Keratinocyte (primary cell): ENCODE data around the gene EEF2. TPM values are rescaled to one million over a fixed set of nuclear protein-coding genes. Genes with fewer than 3 reads are reported as not detected.

Experiments
- DNase-seq: peaks from one replicate; pipeline ENCODE4 v3.0.0-alpha.2; 2011; ENCODE audit warnings: low read depth, missing footprints, low spot score
- FAIRE-seq: peaks from 2 replicates; lab custom pipeline; 2011; peaks lifted over from hg19 to GRCh38; lab: Jason Lieb, UNC
- H2AFZ ChIP-seq: 2 replicates; pipeline ENCODE4 v1.6.0; 2012; ENCODE audit warnings: low read length, control low read depth, inconsistent platforms; ENCODE audit not compliant: control insufficient read depth
- H3K27ac ChIP-seq: 2 replicates; pipeline ENCODE4 v1.5.1; 2011; ENCODE audit warnings: low read length; ENCODE audit not compliant: control insufficient read depth, insufficient read depth
- H3K27me3 ChIP-seq: 3 replicates; pipeline ENCODE4 v1.6.0; 2011; ENCODE audit warnings: low read length; ENCODE audit not compliant: control insufficient read depth, insufficient read depth; ENCODE audit errors: extremely low read depth
- H3K36me3 ChIP-seq, 2 experiments: 2 replicates in 1 of 2; 3 replicates in 1 of 2; pipeline ENCODE4 v1.5.1; 2011; ENCODE audit warnings: low read length in 2 of 2, mild to moderate bottlenecking in 1 of 2; ENCODE audit not compliant: control insufficient read depth in 2 of 2, insufficient read depth in 2 of 2; ENCODE audit errors: extremely low read depth in 1 of 2
- H3K4me1 ChIP-seq: 3 replicates; pipeline ENCODE4 v1.5.1; 2011; ENCODE audit warnings: low read length; ENCODE audit not compliant: control insufficient read depth, insufficient read depth; ENCODE audit errors: extremely low read depth
- H3K4me2 ChIP-seq: 3 replicates; pipeline ENCODE4 v1.6.0; 2011; ENCODE audit warnings: low read depth, low read length; ENCODE audit not compliant: control insufficient read depth, insufficient read depth; ENCODE audit errors: extremely low read depth
- H3K4me3 ChIP-seq, 3 experiments: fragments of 200-600 bp in 1 of 3; sonication (generic) in 1 of 3; 2 replicates in 2 of 3; 3 replicates in 1 of 3; pipeline ENCODE4 v1.5.1; 2011 to 2016; ENCODE audit warnings: low read length in 3 of 3, mild to moderate bottlenecking in 3 of 3, control low read depth in 2 of 3, inconsistent platforms in 1 of 3, low read depth in 1 of 3, mixed read lengths in 1 of 3, mixed run types in 1 of 3, moderate library complexity in 1 of 3; ENCODE audit not compliant: control insufficient read depth in 2 of 3, insufficient read depth in 2 of 3; ENCODE audit errors: extremely low read depth in 1 of 3
- H3K79me2 ChIP-seq: 2 replicates; pipeline ENCODE4 v1.6.0; 2012; ENCODE audit warnings: low read length; ENCODE audit not compliant: control insufficient read depth, insufficient read depth
- H3K9ac ChIP-seq: 3 replicates; pipeline ENCODE4 v1.6.0; 2011; ENCODE audit warnings: low read length; ENCODE audit not compliant: control insufficient read depth, insufficient read depth; ENCODE audit errors: extremely low read depth
- H3K9me1 ChIP-seq: 3 replicates; pipeline ENCODE4 v1.6.0; 2011; ENCODE audit warnings: low read length; ENCODE audit not compliant: control insufficient read depth, insufficient read depth; ENCODE audit errors: extremely low read depth
- H3K9me3 ChIP-seq: 2 replicates; pipeline ENCODE4 v1.5.1; 2012; ENCODE audit warnings: low read depth, low read length; ENCODE audit not compliant: control insufficient read depth
- H4K20me1 ChIP-seq: 3 replicates; pipeline ENCODE4 v1.6.0; 2011; ENCODE audit warnings: low read length; ENCODE audit not compliant: control insufficient read depth, insufficient read depth; ENCODE audit errors: extremely low read depth
- EZH2 ChIP-seq: IDR thresholded peaks from one replicate; pipeline ENCODE4 v1.6.1; 2012; ENCODE audit warnings: inconsistent platforms, mild to moderate bottlenecking, low read length, moderate library complexity
- dilution Hi-C: fragments of 300-500 bp; cut with MboI; formaldehyde crosslinking; loops from one replicate; pipeline ENCODE4 v1.7.0; 2020; ENCODE audit warnings: low sequenced_read_pairs; ENCODE audit not compliant: extremely low pct_ligation_motif_present
- polyA plus RNA-seq, 5 experiments: library from polyadenylated mRNA; depleted of rRNA in 3 of 5; stranded (reverse) in 3 of 5; stranded (forward) in 1 of 5; unstranded in 1 of 5; fragments of >200 nt; gene quantifications; 1 replicate in 1 of 5; 2 replicates in 3 of 5; 3 replicates in 1 of 5; pipeline versions ENCODE4 v1.2.1 to v1.2.3, GENCODE V29; 2011 to 2012; ENCODE audit warnings: missing spikeins in 2 of 5, low read depth in 1 of 5, low replicate concordance in 1 of 5
- TF ChIP-seq, protein P1 (sequence below), 3 experiments: IDR thresholded peaks in 1 of 3; conservative IDR thresholded peaks in 1 of 3; optimal IDR thresholded peaks in 1 of 3; 2 replicates in 2 of 3; 3 replicates in 1 of 3; pipeline versions ENCODE3 to v1.5.1; 2011; ENCODE audit warnings: low read length in 3 of 3, mild to moderate bottlenecking in 3 of 3, moderate library complexity in 2 of 3, control low read depth in 1 of 3, inconsistent platforms in 1 of 3; ENCODE audit not compliant: insufficient read depth in 2 of 3; ENCODE audit errors: extremely low read depth in 1 of 3

The EEF2 gene
- polyA plus RNA-seq, 1 donor (not counting 4 experiments of a cell fraction or from before 2014, with no cell fraction given), result 1,193 TPM

DNA sequence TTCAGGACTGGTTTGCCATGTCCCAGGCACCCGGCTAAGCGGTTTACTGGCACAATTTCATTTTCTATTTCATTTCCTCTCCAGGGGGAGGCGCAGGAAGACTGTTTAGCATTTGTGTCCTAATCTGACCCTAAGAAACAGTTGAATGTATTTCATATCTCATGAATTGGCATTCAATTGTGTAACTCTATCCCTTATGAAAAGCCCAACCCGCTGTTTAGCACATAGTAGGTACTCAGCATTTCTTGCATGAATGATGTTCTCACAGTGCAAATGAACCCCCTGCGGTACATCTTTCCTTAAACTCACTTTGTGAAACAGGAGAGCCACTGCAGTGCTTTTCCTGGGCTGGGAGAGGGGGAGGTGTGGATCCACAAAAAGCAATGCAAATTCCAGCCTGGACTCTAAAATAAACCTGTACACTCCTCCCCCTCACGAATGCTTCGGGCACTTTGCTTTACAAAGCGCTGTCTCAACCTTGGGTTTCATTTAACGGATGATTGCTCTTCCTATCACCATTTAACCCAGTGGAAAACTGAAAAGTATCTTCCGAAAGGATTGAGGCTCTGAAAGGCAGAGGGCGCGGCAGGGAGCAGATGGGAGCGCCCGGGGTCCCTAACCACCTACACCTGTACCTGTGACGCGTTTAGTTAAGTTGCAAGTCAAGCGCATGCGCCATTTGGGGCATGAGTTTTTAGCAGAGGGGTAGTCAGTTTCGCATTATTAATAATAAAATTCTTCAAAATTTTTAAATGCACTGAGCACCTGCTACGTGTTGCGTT, 1.2 kb upstream of the EEF2 start:
- H3K9me3 ChIP-seq, result no peaks in the 10 kb centered on the region
- H3K79me2 ChIP-seq, result peaks cover 39% of the 10 kb centered on the region
- H3K27ac ChIP-seq, result peak overlapping the region; percentile 14
- peaks cover 7% of the 10 kb centered on the region for H3K9me1 ChIP-seq
- peak overlapping the region; percentile 83 to 98 (median 95) for H3K4me3 ChIP-seq
- TF ChIP-seq EZH2, result no peak
- TF ChIP-seq, protein P1, sequence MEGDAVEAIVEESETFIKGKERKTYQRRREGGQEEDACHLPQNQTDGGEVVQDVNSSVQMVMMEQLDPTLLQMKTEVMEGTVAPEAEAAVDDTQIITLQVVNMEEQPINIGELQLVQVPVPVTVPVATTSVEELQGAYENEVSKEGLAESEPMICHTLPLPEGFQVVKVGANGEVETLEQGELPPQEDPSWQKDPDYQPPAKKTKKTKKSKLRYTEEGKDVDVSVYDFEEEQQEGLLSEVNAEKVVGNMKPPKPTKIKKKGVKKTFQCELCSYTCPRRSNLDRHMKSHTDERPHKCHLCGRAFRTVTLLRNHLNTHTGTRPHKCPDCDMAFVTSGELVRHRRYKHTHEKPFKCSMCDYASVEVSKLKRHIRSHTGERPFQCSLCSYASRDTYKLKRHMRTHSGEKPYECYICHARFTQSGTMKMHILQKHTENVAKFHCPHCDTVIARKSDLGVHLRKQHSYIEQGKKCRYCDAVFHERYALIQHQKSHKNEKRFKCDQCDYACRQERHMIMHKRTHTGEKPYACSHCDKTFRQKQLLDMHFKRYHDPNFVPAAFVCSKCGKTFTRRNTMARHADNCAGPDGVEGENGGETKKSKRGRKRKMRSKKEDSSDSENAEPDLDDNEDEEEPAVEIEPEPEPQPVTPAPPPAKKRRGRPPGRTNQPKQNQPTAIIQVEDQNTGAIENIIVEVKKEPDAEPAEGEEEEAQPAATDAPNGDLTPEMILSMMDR (optimal IDR thresholded peaks at IDR 0.05 in 1 of 3, IDR thresholded peaks at IDR 0.05 in 1 of 3, conservative IDR thresholded peaks at IDR 0.05 in 1 of 3; ENCODE audit: extremely low read depth in 1 of 3, insufficient read depth in 2 of 3, low read length in 3 of 3), result peak; percentile 34 to 55 (median 47)
- FAIRE-seq (no peak), DNase-seq (peak; percentile 45)
- peak overlapping the region; percentile 99 for H3K9ac ChIP-seq
- H2AFZ ChIP-seq, result peak overlapping the region; percentile 47
- H3K36me3 ChIP-seq, result peaks cover 25 to 34% of the 10 kb centered on the region in 2 experiments
- peaks cover 41% of the 10 kb centered on the region for H3K4me1 ChIP-seq
- H3K4me2 ChIP-seq, result peak overlapping the region; percentile 100
- peaks cover 40% of the 10 kb centered on the region for H4K20me1 ChIP-seq
- H3K27me3 ChIP-seq, result no peaks in the 10 kb centered on the region
- dilution Hi-C loops, result no loop called here

DNA sequence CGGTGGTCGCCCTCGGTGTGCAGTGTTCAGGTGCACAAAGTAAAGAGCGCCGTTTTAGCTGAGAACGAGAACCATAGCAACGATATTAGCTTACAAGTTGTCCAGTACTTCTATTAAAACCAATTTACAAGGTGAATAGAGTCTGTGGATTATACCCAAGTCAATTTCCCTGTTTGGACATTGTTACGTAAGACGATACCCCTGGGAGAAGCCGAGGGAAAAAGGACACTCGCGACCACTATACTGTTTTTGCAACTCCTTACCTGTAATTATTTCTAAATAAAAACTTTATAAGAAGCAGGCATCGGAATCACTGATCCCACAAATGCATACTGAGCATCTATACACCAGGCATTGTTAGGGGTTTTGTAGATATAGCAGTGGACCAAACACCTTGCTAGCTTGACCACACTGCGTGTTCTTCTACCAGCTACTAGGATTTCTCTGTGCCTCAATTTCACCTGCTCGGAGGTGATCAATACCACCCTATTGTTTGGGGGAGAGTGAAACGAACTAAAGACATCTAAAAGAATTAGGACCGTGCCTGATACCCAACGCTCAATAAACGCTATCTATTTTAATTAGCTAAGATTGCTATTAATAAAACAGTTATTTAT, 488 bp upstream of the EEF2 start:
- Histone ChIP-seq H3K27me3 (no peaks in the 10 kb centered on the region), H3K36me3 (peaks cover 32 to 41% of the 10 kb centered on the region in 2 experiments), H4K20me1 (peaks cover 47% of the 10 kb centered on the region), H3K9me1 (peaks cover 8% of the 10 kb centered on the region), H3K9ac (peak overlapping the region; percentile 99), H2AFZ (peak overlapping the region; percentile 80), H3K4me1 (peaks cover 41% of the 10 kb centered on the region), H3K4me3 (peak overlapping the region; percentile 83 to 98 (median 95)), H3K9me3 (no peaks in the 10 kb centered on the region), H3K27ac (peak overlapping the region; percentile 94), H3K79me2 (peaks cover 46% of the 10 kb centered on the region), H3K4me2 (peak overlapping the region; percentile 100)
- dilution Hi-C loops, result no loop called here
- TF ChIP-seq, protein P1 (optimal IDR thresholded peaks at IDR 0.05 in 1 of 3, IDR thresholded peaks at IDR 0.05 in 1 of 3, conservative IDR thresholded peaks at IDR 0.05 in 1 of 3; ENCODE audit: extremely low read depth in 1 of 3, insufficient read depth in 2 of 3, low read length in 3 of 3), result no peak
- no peak for TF ChIP-seq EZH2
- no peak for FAIRE-seq
- DNase-seq, result no peak
